Sigmoid colon (tissue), 7 donors: ENCODE data around the gene ASPSCR1. TPM values are rescaled to one million over a fixed set of nuclear protein-coding genes. Genes with fewer than 3 reads are reported as not detected.

Source experiments
- DNase-seq: peaks from one replicate; pipeline ENCODE4 v3.0.0-alpha.2; 2019
- H3K27ac ChIP-seq, 4 donors: fragments of 200-600 bp; sonication (generic); one replicate each; pipeline ENCODE4 v1.5.1; 2016 to 2019; ENCODE audit warnings: mild to moderate bottlenecking in 1 of 4
- H3K27me3 ChIP-seq, 3 donors: fragments of 200-600 bp; sonication (generic); one replicate each; pipeline ENCODE4 v1.5.1; 2019; ENCODE audit warnings: mild to moderate bottlenecking in 1 of 3
- H3K36me3 ChIP-seq, 4 donors: fragments of 200-600 bp; sonication (generic); one replicate each; pipeline ENCODE4 v1.5.1; 2016 to 2019
- H3K4me1 ChIP-seq, 4 donors: fragments of 200-600 bp; sonication (generic); one replicate each; pipeline ENCODE4 v1.5.1; 2017 to 2019
- H3K4me3 ChIP-seq, 4 donors: fragments of 200-600 bp; sonication (generic); one replicate each; pipeline ENCODE4 v1.5.1; 2017 to 2019; ENCODE audit warnings: mild to moderate bottlenecking in 2 of 4, moderate library complexity in 1 of 4
- H3K9me3 ChIP-seq, 4 donors: fragments of 200-600 bp in 3 of 4; sonication (generic) in 3 of 4; one replicate each; pipeline versions ENCODE4 v1.5.1 to v1.6.1; 2013 to 2019
- EP300 ChIP-seq, 4 donors: sonication (generic); formaldehyde crosslinking; IDR thresholded peaks; one replicate each; pipeline ENCODE4 v1.6.1; 2017; ENCODE audit warnings: antibody characterized with exemption in 4 of 4
- POLR2A ChIP-seq, 2 donors: fragments of 450-650 bp; IDR thresholded peaks; one replicate each; pipeline ENCODE4 v1.6.1; 2016; ENCODE audit warnings: antibody characterized with exemption in 2 of 2, mild to moderate bottlenecking in 2 of 2, moderate library complexity in 2 of 2
- POLR2AphosphoS5 ChIP-seq, 4 donors: sonication (generic); formaldehyde crosslinking; IDR thresholded peaks; one replicate each; pipeline ENCODE4 v1.6.1; 2017; ENCODE audit warnings: antibody characterized with exemption in 4 of 4
- WGBS, 2 donors: extraction: QIAGEN DNeasy Blood & Tissue Kit; methylation state at CpG; one replicate each; pipeline ENCODE4 v1.1.7; 2013; 5-methylcytosine and 5-hydroxymethylcytosine counted together
- intact Hi-C: fragments of 100-400 bp; cut with DNase I; formaldehyde crosslinking; loops from one replicate; pipeline ENCODE4 v1.15.1; 2023
- polyA plus RNA-seq, 3 donors: library from polyadenylated mRNA; stranded (reverse); fragments of 200-250 nt; gene quantifications; one replicate each; pipeline ENCODE4 v1.2.3, GENCODE V29; 2013
- total RNA-seq, 4 donors: library from RNA; depleted of rRNA; stranded (reverse); fragments of >200 nt; gene quantifications; one replicate each; pipeline ENCODE4 v1.1.0, GENCODE V29; 2016
- TF ChIP-seq, protein P1 (sequence below), 4 experiments: fragments of 450-650 bp in 3 of 4; fragments of 200-600 bp in 1 of 4; IDR thresholded peaks; one replicate each; pipeline ENCODE4 v1.5.1; 2016 to 2019; ENCODE audit warnings: antibody characterized with exemption in 4 of 4, mild to moderate bottlenecking in 3 of 4, moderate library complexity in 2 of 4
- donor health status: healthy with polysubstance abuse.
- donor health status: Bipolar disorder and iron deficiency.
- donor health status: healthy.

The ASPSCR1 gene
- total and polyA plus RNA-seq, 7 donors: 9.3 to 35.9 (median 23.4) TPM

- Histone ChIP-seq H3K9me3 (no peaks in the 10 kb centered on the region), H3K27ac (no peak overlapping the region), H3K27me3 (peaks cover 0 to 40% (median 11%) of the 10 kb centered on the region in 3 donors), H3K4me1 (peaks cover 0 to 16% (median 5%) of the 10 kb centered on the region in 4 donors), H3K4me3 (no peak overlapping the region), H3K36me3 (no peaks in the 10 kb centered on the region)
- no peak for DNase-seq
- TF ChIP-seq EP300 (IDR thresholded peaks at IDR 0.05) (no peak), POLR2AphosphoS5 (IDR thresholded peaks at IDR 0.05) (no peak), POLR2A (IDR thresholded peaks at IDR 0.05) (no peak)
- TF ChIP-seq, protein P1, sequence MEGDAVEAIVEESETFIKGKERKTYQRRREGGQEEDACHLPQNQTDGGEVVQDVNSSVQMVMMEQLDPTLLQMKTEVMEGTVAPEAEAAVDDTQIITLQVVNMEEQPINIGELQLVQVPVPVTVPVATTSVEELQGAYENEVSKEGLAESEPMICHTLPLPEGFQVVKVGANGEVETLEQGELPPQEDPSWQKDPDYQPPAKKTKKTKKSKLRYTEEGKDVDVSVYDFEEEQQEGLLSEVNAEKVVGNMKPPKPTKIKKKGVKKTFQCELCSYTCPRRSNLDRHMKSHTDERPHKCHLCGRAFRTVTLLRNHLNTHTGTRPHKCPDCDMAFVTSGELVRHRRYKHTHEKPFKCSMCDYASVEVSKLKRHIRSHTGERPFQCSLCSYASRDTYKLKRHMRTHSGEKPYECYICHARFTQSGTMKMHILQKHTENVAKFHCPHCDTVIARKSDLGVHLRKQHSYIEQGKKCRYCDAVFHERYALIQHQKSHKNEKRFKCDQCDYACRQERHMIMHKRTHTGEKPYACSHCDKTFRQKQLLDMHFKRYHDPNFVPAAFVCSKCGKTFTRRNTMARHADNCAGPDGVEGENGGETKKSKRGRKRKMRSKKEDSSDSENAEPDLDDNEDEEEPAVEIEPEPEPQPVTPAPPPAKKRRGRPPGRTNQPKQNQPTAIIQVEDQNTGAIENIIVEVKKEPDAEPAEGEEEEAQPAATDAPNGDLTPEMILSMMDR (IDR thresholded peaks at IDR 0.05): no peak
- intact Hi-C loops: no loop called here
- WGBS, 2 donors: 46 to 51% methylated on average over 12 of the region's 12 CpGs
Observed at GRCh38 chr17:81942167-81942553, 35.3 kb upstream of the ASPSCR1 start.

GRCh38 chr17:81944858-81945257 is 32.6 kb upstream of the ASPSCR1 start:
- Histone ChIP-seq H3K4me1 (peaks cover 0 to 6% (median 0%) of the 10 kb centered on the region in 4 donors), H3K4me3 (no peak overlapping the region), H3K36me3 (no peaks in the 10 kb centered on the region), H3K9me3 (no peaks in the 10 kb centered on the region), H3K27ac (no peak overlapping the region), H3K27me3 (peaks cover 0 to 40% (median 11%) of the 10 kb centered on the region in 3 donors)
- TF ChIP-seq, protein P1 (IDR thresholded peaks at IDR 0.05): no peak
- TF ChIP-seq EP300 (IDR thresholded peaks at IDR 0.05) (no peak), POLR2A (IDR thresholded peaks at IDR 0.05) (no peak), POLR2AphosphoS5 (IDR thresholded peaks at IDR 0.05) (no peak)
- WGBS, 2 donors: 88 to 90% methylated on average over 9 of the region's 9 CpGs
- intact Hi-C loops: no loop called here
- no peak for DNase-seq

DNA sequence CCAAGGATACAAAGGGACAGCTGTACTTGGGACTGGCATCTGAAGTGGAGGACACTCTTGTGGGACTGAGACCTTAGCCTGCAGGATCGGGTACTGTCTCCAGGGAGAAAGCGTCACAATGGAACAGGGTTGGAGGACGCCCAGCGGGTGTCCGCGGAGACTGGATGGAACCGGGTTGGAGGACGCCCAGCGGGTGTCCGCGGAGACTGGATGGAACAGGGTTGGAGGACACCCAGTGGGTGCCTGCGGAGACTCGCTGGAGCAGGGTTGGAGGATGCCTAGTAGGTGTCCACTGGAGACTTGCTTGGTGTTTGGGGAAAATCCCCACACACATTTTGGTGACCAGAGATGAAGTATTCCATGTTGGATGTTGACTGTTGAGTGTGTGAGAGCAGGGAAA is 30.2 kb upstream of the ASPSCR1 start, which contains the start of gene MYADML2:
TSS of gene MYADML2 (minus strand) at position 45 of the 400 bp plus-strand sequence. CDS start 5,492 bp downstream, outside the sequence.
- no peak within 1 kb of the TSS for H3K27ac ChIP-seq
- H3K4me1 ChIP-seq: no peaks in the 10 kb centered on the region
- no peak within 1 kb of the TSS for H3K4me3 ChIP-seq
- no peaks in the 10 kb centered on the region for H3K9me3 ChIP-seq
- DNase-seq: no peak
- TF ChIP-seq, protein P1 (IDR thresholded peaks at IDR 0.05): no peak
- TF ChIP-seq POLR2A (IDR thresholded peaks at IDR 0.05) (no peak), EP300 (IDR thresholded peaks at IDR 0.05) (no peak), POLR2AphosphoS5 (IDR thresholded peaks at IDR 0.05) (no peak)
- H3K27me3 ChIP-seq: peaks cover 0 to 28% (median 11%) of the 10 kb centered on the region in 3 donors
- no peaks in the 10 kb centered on the region for H3K36me3 ChIP-seq
- 91 to 93% methylated on average over 13 of the region's 13 CpGs for WGBS, 2 donors
- intact Hi-C loops: no loop called here

GRCh38 chr17:81948635-81949378 is 28.6 kb upstream of the ASPSCR1 start:
- 82 to 83% methylated on average over 17 of the region's 17 CpGs for WGBS, 2 donors
- Histone ChIP-seq H3K9me3 (no peaks in the 10 kb centered on the region), H3K27me3 (peaks cover 0 to 21% (median 0%) of the 10 kb centered on the region in 3 donors), H3K4me3 (no peak overlapping the region), H3K27ac (no peak overlapping the region), H3K4me1 (no peaks in the 10 kb centered on the region), H3K36me3 (no peaks in the 10 kb centered on the region)
- DNase-seq: no peak
- TF ChIP-seq EP300 (IDR thresholded peaks at IDR 0.05) (no peak), POLR2A (IDR thresholded peaks at IDR 0.05) (no peak), POLR2AphosphoS5 (IDR thresholded peaks at IDR 0.05) (no peak)
- TF ChIP-seq, protein P1 (IDR thresholded peaks at IDR 0.05): no peak
- intact Hi-C loops: no loop called here
